Keratinocyte (primary cell): ENCODE data around the gene SELENOF. TPM values are rescaled to one million over a fixed set of nuclear protein-coding genes. Genes with fewer than 3 reads are reported as not detected.

ENCODE experiments used
- DNase-seq: peaks from one replicate; pipeline ENCODE4 v3.0.0-alpha.2; 2011; ENCODE audit warnings: low read depth, missing footprints, low spot score
- FAIRE-seq: peaks from 2 replicates; lab custom pipeline; 2011; peaks lifted over from hg19 to GRCh38; lab: Jason Lieb, UNC
- H2AFZ ChIP-seq: 2 replicates; pipeline ENCODE4 v1.6.0; 2012; ENCODE audit warnings: low read length, control low read depth, inconsistent platforms; ENCODE audit not compliant: control insufficient read depth
- H3K27ac ChIP-seq: 2 replicates; pipeline ENCODE4 v1.5.1; 2011; ENCODE audit warnings: low read length; ENCODE audit not compliant: control insufficient read depth, insufficient read depth
- H3K27me3 ChIP-seq: 3 replicates; pipeline ENCODE4 v1.6.0; 2011; ENCODE audit warnings: low read length; ENCODE audit not compliant: control insufficient read depth, insufficient read depth; ENCODE audit errors: extremely low read depth
- H3K36me3 ChIP-seq, 2 experiments: 2 replicates in 1 of 2; 3 replicates in 1 of 2; pipeline ENCODE4 v1.5.1; 2011; ENCODE audit warnings: low read length in 2 of 2, mild to moderate bottlenecking in 1 of 2; ENCODE audit not compliant: control insufficient read depth in 2 of 2, insufficient read depth in 2 of 2; ENCODE audit errors: extremely low read depth in 1 of 2
- H3K4me1 ChIP-seq: 3 replicates; pipeline ENCODE4 v1.5.1; 2011; ENCODE audit warnings: low read length; ENCODE audit not compliant: control insufficient read depth, insufficient read depth; ENCODE audit errors: extremely low read depth
- H3K4me2 ChIP-seq: 3 replicates; pipeline ENCODE4 v1.6.0; 2011; ENCODE audit warnings: low read depth, low read length; ENCODE audit not compliant: control insufficient read depth, insufficient read depth; ENCODE audit errors: extremely low read depth
- H3K4me3 ChIP-seq, 3 experiments: fragments of 200-600 bp in 1 of 3; sonication (generic) in 1 of 3; 2 replicates in 2 of 3; 3 replicates in 1 of 3; pipeline ENCODE4 v1.5.1; 2011 to 2016; ENCODE audit warnings: low read length in 3 of 3, mild to moderate bottlenecking in 3 of 3, control low read depth in 2 of 3, inconsistent platforms in 1 of 3, low read depth in 1 of 3, mixed read lengths in 1 of 3, mixed run types in 1 of 3, moderate library complexity in 1 of 3; ENCODE audit not compliant: control insufficient read depth in 2 of 3, insufficient read depth in 2 of 3; ENCODE audit errors: extremely low read depth in 1 of 3
- H3K79me2 ChIP-seq: 2 replicates; pipeline ENCODE4 v1.6.0; 2012; ENCODE audit warnings: low read length; ENCODE audit not compliant: control insufficient read depth, insufficient read depth
- H3K9ac ChIP-seq: 3 replicates; pipeline ENCODE4 v1.6.0; 2011; ENCODE audit warnings: low read length; ENCODE audit not compliant: control insufficient read depth, insufficient read depth; ENCODE audit errors: extremely low read depth
- H3K9me1 ChIP-seq: 3 replicates; pipeline ENCODE4 v1.6.0; 2011; ENCODE audit warnings: low read length; ENCODE audit not compliant: control insufficient read depth, insufficient read depth; ENCODE audit errors: extremely low read depth
- H3K9me3 ChIP-seq: 2 replicates; pipeline ENCODE4 v1.5.1; 2012; ENCODE audit warnings: low read depth, low read length; ENCODE audit not compliant: control insufficient read depth
- H4K20me1 ChIP-seq: 3 replicates; pipeline ENCODE4 v1.6.0; 2011; ENCODE audit warnings: low read length; ENCODE audit not compliant: control insufficient read depth, insufficient read depth; ENCODE audit errors: extremely low read depth
- CTCF ChIP-seq, 3 experiments: IDR thresholded peaks in 1 of 3; conservative IDR thresholded peaks in 1 of 3; optimal IDR thresholded peaks in 1 of 3; 2 replicates in 2 of 3; 3 replicates in 1 of 3; pipeline versions ENCODE3 to v1.5.1; 2011; ENCODE audit warnings: low read length in 3 of 3, mild to moderate bottlenecking in 3 of 3, moderate library complexity in 2 of 3, control low read depth in 1 of 3, inconsistent platforms in 1 of 3; ENCODE audit not compliant: insufficient read depth in 2 of 3; ENCODE audit errors: extremely low read depth in 1 of 3
- EZH2 ChIP-seq: IDR thresholded peaks from one replicate; pipeline ENCODE4 v1.6.1; 2012; ENCODE audit warnings: inconsistent platforms, mild to moderate bottlenecking, low read length, moderate library complexity
- dilution Hi-C: fragments of 300-500 bp; cut with MboI; formaldehyde crosslinking; loops from one replicate; pipeline ENCODE4 v1.7.0; 2020; ENCODE audit warnings: low sequenced_read_pairs; ENCODE audit not compliant: extremely low pct_ligation_motif_present
- polyA plus RNA-seq, 5 experiments: library from polyadenylated mRNA; depleted of rRNA in 3 of 5; stranded (reverse) in 3 of 5; stranded (forward) in 1 of 5; unstranded in 1 of 5; fragments of >200 nt; gene quantifications; 1 replicate in 1 of 5; 2 replicates in 3 of 5; 3 replicates in 1 of 5; pipeline versions ENCODE4 v1.2.1 to v1.2.3, GENCODE V29; 2011 to 2012; ENCODE audit warnings: missing spikeins in 2 of 5, low read depth in 1 of 5, low replicate concordance in 1 of 5

SELENOF gene
- polyA plus RNA-seq, 1 donor (not counting 4 experiments of a cell fraction or from before 2014, with no cell fraction given) = 246 TPM

- Histone ChIP-seq H2AFZ (no peak overlapping the region), H3K27ac (no peak overlapping the region), H3K9me1 (no peaks in the 10 kb centered on the region), H3K9me3 (no peaks in the 10 kb centered on the region), H3K9ac (no peak overlapping the region), H3K4me2 (no peak overlapping the region), H3K36me3 (no peaks in the 10 kb centered on the region), H3K4me3 (no peak overlapping the region), H3K4me1 (no peaks in the 10 kb centered on the region), H4K20me1 (no peaks in the 10 kb centered on the region), H3K79me2 (no peaks in the 10 kb centered on the region), H3K27me3 (no peaks in the 10 kb centered on the region)
- DNase-seq = no peak
- FAIRE-seq = no peak
- TF ChIP-seq CTCF (optimal IDR thresholded peaks at IDR 0.05 in 1 of 3, IDR thresholded peaks at IDR 0.05 in 1 of 3, conservative IDR thresholded peaks at IDR 0.05 in 1 of 3; ENCODE audit: extremely low read depth in 1 of 3, insufficient read depth in 2 of 3, low read length in 3 of 3) (no peak), EZH2 (no peak)
- dilution Hi-C loops = no loop called here
Observed at GRCh38 chr1:86955678-86956077, 41.8 kb upstream of the SELENOF start.

GRCh38 chr1:86953167-86953566, 39.2 kb upstream of the SELENOF start:
- no peaks in the 10 kb centered on the region for H4K20me1 ChIP-seq
- H3K4me3 ChIP-seq = no peak overlapping the region
- H3K4me1 ChIP-seq = no peaks in the 10 kb centered on the region
- no peaks in the 10 kb centered on the region for H3K9me3 ChIP-seq
- TF ChIP-seq CTCF (optimal IDR thresholded peaks at IDR 0.05 in 1 of 3, IDR thresholded peaks at IDR 0.05 in 1 of 3, conservative IDR thresholded peaks at IDR 0.05 in 1 of 3; ENCODE audit: extremely low read depth in 1 of 3, insufficient read depth in 2 of 3, low read length in 3 of 3) = no peak
- TF ChIP-seq EZH2 = no peak
- no peaks in the 10 kb centered on the region for H3K27me3 ChIP-seq
- no peak for FAIRE-seq
- no peak overlapping the region for H3K27ac ChIP-seq
- H3K79me2 ChIP-seq = no peaks in the 10 kb centered on the region
- dilution Hi-C loops = no loop called here
- no peak overlapping the region for H3K4me2 ChIP-seq
- H2AFZ ChIP-seq = no peak overlapping the region
- no peak for DNase-seq
- H3K9me1 ChIP-seq = no peaks in the 10 kb centered on the region
- H3K9ac ChIP-seq = no peak overlapping the region
- no peaks in the 10 kb centered on the region for H3K36me3 ChIP-seq
